Measurements from ENCODE around the gene CLIC6. TPM values are rescaled to one million over a fixed set of nuclear protein-coding genes. Genes with fewer than 3 reads are reported as not detected.
A peak's percentile ranks its signal among the peaks of the same experiment; 100 is the strongest.

CLIC6 gene
- total RNA-seq, 2 donors from 2014 or later = 3.4 to 7.0 TPM

- Histone ChIP-seq H3K4me3 (no peak overlapping the region), H3K36me3 (no peaks in the 10 kb centered on the region), H3K4me1 (replicated peaks) (peaks cover 10% of the 10 kb centered on the region), H3K27me3 (replicated peaks; ENCODE audit: insufficient read depth) (no peaks in the 10 kb centered on the region), H3K27ac (no peak overlapping the region), H3K9me3 (no peaks in the 10 kb centered on the region)
- TF ChIP-seq POLR2AphosphoS5 (IDR thresholded peaks at IDR 0.05) = peak; percentile 90
- no peak for TF ChIP-seq POLR2A (IDR thresholded peaks at IDR 0.05)
- TF ChIP-seq, protein P1, sequence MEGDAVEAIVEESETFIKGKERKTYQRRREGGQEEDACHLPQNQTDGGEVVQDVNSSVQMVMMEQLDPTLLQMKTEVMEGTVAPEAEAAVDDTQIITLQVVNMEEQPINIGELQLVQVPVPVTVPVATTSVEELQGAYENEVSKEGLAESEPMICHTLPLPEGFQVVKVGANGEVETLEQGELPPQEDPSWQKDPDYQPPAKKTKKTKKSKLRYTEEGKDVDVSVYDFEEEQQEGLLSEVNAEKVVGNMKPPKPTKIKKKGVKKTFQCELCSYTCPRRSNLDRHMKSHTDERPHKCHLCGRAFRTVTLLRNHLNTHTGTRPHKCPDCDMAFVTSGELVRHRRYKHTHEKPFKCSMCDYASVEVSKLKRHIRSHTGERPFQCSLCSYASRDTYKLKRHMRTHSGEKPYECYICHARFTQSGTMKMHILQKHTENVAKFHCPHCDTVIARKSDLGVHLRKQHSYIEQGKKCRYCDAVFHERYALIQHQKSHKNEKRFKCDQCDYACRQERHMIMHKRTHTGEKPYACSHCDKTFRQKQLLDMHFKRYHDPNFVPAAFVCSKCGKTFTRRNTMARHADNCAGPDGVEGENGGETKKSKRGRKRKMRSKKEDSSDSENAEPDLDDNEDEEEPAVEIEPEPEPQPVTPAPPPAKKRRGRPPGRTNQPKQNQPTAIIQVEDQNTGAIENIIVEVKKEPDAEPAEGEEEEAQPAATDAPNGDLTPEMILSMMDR (IDR thresholded peaks at IDR 0.05) = no peak
- DNase-seq (ENCODE audit: low spot score) = peak; percentile 81
- intact Hi-C loops (cut with DNase I) = no loop called here
- WGBS = 54% methylated on average over 3 of the region's 3 CpGs
These were observed 59.7 kb downstream of the CLIC6 start for GRCh38 chr21:34728479-34728878.

GRCh38 chr21:34730194-34730593 lies 61.4 kb downstream of the CLIC6 start:
- intact Hi-C loops (cut with DNase I) = no loop called here
- WGBS = 51% methylated on average over 7 of the region's 7 CpGs
- TF ChIP-seq POLR2A (IDR thresholded peaks at IDR 0.05) (no peak), POLR2AphosphoS5 (IDR thresholded peaks at IDR 0.05) (peak; percentile 75)
- TF ChIP-seq, protein P1 (IDR thresholded peaks at IDR 0.05) = no peak
- peak; percentile 35 for DNase-seq (ENCODE audit: low spot score)
- Histone ChIP-seq H3K4me3 (no peak overlapping the region), H3K9me3 (no peaks in the 10 kb centered on the region), H3K4me1 (replicated peaks) (peaks cover 10% of the 10 kb centered on the region), H3K36me3 (no peaks in the 10 kb centered on the region), H3K27ac (peak overlapping the region; percentile 59 to 69), H3K27me3 (replicated peaks; ENCODE audit: insufficient read depth) (no peaks in the 10 kb centered on the region)

DNA sequence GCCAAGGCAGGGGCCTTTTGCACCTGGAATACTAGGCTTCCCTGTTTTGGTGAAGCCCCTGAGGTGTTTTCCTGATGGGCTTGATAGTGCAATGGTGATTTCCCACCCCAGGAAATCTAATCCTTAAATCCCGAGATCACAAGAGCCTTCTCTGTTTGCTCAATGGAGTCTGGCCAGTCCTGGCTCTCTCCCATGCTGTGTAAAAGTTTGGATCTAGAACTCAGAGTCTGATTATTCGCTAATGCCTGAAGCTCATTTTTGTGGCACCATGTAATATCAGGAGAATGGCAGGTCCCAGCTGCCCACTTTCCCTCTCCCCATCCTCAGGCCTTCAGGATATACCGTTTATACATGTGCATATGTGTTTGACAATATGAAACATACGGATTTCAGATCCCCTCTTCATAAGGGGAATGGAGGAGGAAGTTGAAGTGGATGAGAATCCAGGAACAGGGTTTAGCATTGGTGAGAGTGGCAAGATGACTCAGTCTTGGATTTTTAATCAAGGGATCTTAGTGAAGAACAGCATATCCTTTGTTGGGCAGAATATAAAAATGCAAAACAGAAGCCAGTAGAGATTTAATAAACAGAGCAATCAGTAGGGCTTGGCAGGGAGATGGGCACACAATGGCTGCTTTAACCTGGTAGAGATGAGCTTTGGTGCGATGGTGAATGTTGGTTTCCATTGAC lies 62.1 kb downstream of the CLIC6 start:
- TF ChIP-seq POLR2A (IDR thresholded peaks at IDR 0.05) = no peak
- TF ChIP-seq POLR2AphosphoS5 (IDR thresholded peaks at IDR 0.05) = peak; percentile 21
- peak; percentile 42 for DNase-seq (ENCODE audit: low spot score)
- intact Hi-C loops (cut with DNase I) = no loop called here
- Histone ChIP-seq H3K27me3 (replicated peaks; ENCODE audit: insufficient read depth) (no peaks in the 10 kb centered on the region), H3K4me3 (no peak overlapping the region), H3K36me3 (no peaks in the 10 kb centered on the region), H3K27ac (peak overlapping the region; percentile 59 to 69), H3K9me3 (no peaks in the 10 kb centered on the region), H3K4me1 (replicated peaks) (peaks cover 10% of the 10 kb centered on the region)
- 62% methylated on average over 5 of the region's 5 CpGs for WGBS

DNA sequence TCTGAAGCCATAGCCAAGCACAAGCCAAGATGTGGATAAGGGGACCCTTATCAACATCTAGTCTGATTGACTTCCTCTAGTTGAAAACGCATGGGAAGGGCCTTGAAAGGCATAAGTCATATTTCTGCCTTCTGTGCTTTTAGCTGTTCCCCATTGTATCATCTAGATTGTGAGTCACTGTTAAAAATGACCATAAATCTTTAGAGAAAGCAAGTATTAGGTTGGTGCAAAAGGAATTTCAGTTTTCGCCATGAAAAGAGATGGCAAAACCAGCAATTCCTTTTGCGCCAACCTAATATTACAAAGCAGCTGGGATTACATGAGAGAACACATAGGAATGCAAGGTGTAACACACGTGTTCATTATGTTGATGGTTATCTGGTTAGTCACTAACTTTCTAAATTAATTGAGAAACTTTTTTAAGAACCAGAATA lies 63.6 kb downstream of the CLIC6 start:
- no peak overlapping the region for H3K27ac ChIP-seq
- no peak for DNase-seq (ENCODE audit: low spot score)
- no peak overlapping the region for H3K4me3 ChIP-seq
- no peaks in the 10 kb centered on the region for H3K36me3 ChIP-seq
- no peaks in the 10 kb centered on the region for H3K9me3 ChIP-seq
- WGBS = 87% methylated on average over 4 of the region's 4 CpGs
- intact Hi-C loops (cut with DNase I) = no loop called here
- no peaks in the 10 kb centered on the region for H3K27me3 ChIP-seq (replicated peaks; ENCODE audit: insufficient read depth)
- peaks cover 10% of the 10 kb centered on the region for H3K4me1 ChIP-seq (replicated peaks)
- TF ChIP-seq, protein P1 (IDR thresholded peaks at IDR 0.05) = no peak
- TF ChIP-seq POLR2A (IDR thresholded peaks at IDR 0.05) = no peak
- no peak for TF ChIP-seq POLR2AphosphoS5 (IDR thresholded peaks at IDR 0.05)

DNA sequence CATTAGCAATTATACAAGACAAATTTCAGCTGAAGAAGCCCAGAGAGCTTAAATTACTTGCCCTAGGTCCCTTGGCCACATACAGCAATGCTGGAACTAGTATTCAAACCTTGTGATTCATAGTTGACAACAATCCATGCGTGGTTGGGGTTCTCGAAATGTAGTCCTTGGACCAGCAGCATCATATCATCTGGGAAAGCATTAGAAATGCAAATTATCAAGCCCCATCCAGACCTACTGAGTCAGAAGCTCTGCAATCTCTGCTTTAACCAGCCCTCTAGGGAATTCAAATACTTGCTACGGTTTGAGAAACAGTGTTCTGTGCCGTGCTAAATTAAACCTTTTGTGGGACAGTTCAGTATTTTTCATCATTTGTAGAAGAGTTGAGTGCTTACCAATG lies 65.1 kb downstream of the CLIC6 start:
- Histone ChIP-seq H3K27ac (no peak overlapping the region), H3K4me1 (replicated peaks) (peaks cover 10% of the 10 kb centered on the region), H3K9me3 (no peaks in the 10 kb centered on the region), H3K27me3 (replicated peaks; ENCODE audit: insufficient read depth) (no peaks in the 10 kb centered on the region), H3K4me3 (no peak overlapping the region), H3K36me3 (no peaks in the 10 kb centered on the region)
- 96% methylated on average over 4 of the region's 4 CpGs for WGBS
- TF ChIP-seq POLR2AphosphoS5 (IDR thresholded peaks at IDR 0.05) (no peak), POLR2A (IDR thresholded peaks at IDR 0.05) (no peak)
- TF ChIP-seq, protein P1 (IDR thresholded peaks at IDR 0.05) = no peak
- intact Hi-C loops (cut with DNase I) = no loop called here
- no peak for DNase-seq (ENCODE audit: low spot score)

Measured in prostate gland (tissue), 2 donors.